ENCODE results near the gene AGBL4.
"Not testable (repeated sequence)": the region's sequence is repeated elsewhere in the genome, so short reads cannot be mapped to it uniquely, and the experiment has no call there.

AGBL4 gene

DNA sequence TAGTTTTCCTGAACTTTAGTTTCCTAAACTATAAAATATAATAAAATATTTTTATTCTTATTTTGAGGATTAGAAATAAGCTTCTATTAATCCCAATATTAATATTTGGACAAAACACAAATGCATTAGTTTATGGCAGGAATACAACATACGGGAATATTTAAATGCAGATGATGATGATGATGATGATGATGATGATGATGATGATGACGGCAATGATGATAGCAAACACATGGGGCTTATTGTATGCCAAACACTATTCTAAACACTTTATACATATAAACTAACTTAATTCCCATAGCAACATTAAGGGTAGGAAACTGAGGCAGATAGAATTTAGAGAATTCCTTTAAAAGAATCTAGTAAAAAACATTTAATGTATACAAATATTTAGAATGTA, 705.5 kb downstream of the AGBL4 start:
- no peak for DNase-seq (ENCODE audit: low read depth in 2 of 2, low spot score in 1 of 2)

GRCh38 chr1:49307457-49307856, 716.3 kb downstream of the AGBL4 start:
- DNase-seq (ENCODE audit: low read depth in 2 of 2, low spot score in 1 of 2): no peak

DNA sequence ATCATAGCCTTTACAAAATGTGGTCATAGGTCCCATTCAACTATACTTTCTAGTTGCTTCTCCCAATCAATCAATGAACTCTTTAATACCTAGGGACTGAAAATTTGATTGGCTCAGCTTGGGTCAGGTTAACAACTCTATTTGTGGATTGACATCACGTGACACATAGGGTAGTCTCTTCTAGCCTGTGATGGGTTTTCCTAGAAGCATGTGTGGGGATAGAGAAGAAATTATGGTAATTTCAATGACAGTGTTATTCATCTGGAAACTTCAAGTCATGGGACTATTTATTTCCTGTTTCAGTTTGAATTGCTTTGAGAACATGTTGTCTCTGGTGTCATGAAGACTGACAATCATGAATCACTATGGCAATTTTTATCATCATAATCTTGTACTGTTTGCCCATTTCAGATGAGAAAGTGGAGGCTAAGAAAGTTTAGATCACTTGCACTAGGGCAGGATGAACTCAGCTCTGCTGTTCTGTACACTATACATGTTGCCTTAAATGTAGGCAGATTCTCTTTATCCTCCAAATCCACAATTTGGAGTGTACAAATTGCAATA, 717.2 kb downstream of the AGBL4 start:
- no peak for DNase-seq (ENCODE audit: low read depth in 2 of 2, low spot score in 1 of 2)

GRCh38 chr1:49302400-49302799, 721.4 kb downstream of the AGBL4 start:
- DNase-seq (ENCODE audit: low read depth in 2 of 2, low spot score in 1 of 2): not testable (repeated sequence)

DNA sequence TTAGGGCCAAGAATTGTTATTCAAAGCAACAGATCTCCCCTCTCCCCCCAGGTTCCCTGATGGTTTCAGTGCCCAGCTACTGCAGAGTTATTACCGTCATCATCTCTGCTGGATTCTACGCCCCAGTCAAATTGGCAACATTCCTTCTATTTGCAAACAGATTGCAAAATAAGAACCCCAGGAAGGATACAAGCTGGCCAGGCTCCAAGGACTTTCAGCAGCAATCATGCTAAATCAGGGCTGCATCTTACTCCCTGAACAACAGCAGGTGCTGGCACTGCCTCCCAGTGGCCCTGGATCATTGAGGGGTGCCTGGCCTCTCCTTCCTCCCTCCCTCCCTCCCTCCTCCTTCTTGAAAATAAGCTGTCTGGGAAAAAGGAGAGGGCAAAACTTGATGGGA, 725.5 kb downstream of the AGBL4 start:
- no peak for DNase-seq (ENCODE audit: low read depth in 2 of 2, low spot score in 1 of 2)

DNA sequence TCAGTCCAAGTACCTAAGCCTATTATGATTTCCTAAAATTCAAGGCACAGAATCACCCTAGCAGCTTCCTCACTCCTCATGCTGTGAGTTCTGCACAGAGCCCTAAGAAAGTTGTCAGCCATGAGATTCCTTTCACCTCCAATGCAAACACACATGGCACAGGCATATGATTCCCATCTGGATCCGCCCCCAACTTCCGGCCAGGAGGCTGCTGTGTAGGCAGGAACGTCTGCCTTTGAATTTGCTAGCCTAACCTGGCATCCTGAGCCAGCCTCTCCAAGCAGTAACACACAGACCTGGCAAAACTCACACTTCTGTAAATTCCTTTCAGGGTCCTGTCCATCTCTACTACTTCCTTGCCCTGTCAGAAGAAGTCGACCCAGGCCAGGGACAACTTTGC, 726.0 kb downstream of the AGBL4 start:
- DNase-seq (ENCODE audit: low read depth in 2 of 2, low spot score in 1 of 2): no peak

DNA sequence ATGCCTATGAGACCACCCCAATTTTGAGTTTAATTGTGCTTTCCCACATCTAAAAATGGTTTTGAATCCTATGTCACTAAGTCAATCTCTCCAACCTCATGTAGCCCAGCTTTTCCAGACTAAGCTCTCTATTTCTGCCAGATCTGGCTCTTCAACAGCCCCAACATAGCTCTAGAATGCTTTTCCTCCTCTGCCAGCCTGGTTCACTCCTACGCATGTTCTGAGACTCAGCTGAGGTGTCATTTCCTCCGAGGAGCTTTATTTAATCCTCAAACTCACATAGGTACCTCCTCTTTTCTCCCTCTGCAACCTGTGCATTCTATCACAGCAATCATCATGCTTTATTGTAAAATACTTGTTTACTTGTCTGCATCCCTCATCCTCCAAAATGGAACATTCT, 729.2 kb downstream of the AGBL4 start:
- DNase-seq (ENCODE audit: low read depth in 2 of 2, low spot score in 1 of 2): no peak

DNA sequence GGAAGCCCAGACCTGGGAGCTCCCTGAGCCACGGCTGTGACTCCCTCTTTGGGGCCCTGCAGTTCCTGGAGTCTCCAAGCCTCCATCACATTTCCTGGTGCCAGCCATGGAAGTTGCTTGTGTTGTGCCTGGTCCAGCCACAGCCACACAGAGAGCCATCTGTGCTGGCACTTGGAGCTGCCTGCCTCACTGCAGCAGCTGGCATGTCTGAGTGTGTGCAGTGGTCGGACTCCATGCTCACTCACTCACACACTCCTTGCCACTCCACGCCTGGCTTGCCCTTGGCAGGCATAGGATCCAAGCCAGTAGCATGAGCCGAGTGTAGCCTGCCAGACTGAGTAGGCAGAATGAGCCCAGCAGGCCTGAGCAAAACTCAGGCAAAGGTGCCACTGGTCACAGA, 730.7 kb downstream of the AGBL4 start:
- DNase-seq (ENCODE audit: low read depth in 2 of 2, low spot score in 1 of 2): no peak

- DNase-seq (ENCODE audit: low read depth in 2 of 2, low spot score in 1 of 2): not testable (repeated sequence)
These were observed 766.3 kb downstream of the AGBL4 start for GRCh38 chr1:49257211-49258049.

DNA sequence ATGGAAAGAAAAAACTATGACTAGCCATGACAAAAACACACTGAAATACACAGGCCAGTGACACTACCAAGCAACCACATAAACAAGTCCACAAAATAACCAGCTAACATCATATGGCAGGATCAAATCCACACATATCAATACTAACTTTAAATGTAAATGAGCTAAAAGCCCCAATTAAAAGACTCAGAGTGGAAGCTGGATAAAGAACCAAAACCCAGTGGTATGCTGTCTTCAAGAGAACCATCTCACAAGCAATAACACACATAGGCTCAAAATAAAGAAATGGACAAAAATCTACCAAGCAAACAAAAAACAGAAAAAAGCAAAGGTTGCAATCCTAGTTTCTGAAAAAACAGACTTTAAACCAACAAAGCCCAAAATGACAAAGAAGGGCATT, 770.8 kb downstream of the AGBL4 start:
- DNase-seq (ENCODE audit: low read depth in 2 of 2, low spot score in 1 of 2): no peak

DNA sequence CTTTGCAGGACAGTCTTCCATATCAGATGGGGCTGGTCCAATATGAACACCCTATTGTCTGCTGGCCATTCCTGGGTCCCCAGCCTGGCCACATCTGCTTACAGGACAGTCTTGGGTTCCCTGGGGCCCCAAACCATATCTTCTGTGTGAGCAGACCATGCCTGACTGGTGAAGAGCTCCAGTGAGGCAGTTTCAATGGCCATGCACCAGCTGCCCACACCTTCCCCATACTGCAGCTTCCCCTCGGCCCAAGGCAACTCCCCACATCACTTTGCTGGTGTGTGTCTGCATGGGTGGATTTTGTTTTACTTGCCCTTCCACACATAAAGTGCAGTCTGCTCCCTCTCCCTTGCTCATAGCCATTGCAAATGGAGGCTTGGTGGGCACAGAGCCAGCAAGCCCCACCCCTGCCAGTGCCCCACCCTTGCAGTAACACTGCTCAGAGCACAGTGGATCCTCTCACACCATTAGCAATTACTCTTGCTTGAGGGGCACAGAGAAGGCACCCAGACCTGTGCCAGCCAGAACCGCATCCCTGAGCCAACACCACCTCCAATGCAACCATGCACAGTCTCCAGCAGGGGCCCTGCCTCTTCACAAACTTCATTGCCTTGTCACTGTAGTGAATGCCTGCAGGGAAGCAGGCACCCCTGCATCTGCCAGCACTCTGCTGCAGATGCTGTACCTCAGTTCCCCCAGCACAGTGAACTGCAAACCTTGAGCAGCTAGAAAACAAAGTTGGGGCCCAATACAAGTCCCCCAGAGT, 772.6 kb downstream of the AGBL4 start:
- DNase-seq (ENCODE audit: low read depth in 2 of 2, low spot score in 1 of 2): no peak

DNA sequence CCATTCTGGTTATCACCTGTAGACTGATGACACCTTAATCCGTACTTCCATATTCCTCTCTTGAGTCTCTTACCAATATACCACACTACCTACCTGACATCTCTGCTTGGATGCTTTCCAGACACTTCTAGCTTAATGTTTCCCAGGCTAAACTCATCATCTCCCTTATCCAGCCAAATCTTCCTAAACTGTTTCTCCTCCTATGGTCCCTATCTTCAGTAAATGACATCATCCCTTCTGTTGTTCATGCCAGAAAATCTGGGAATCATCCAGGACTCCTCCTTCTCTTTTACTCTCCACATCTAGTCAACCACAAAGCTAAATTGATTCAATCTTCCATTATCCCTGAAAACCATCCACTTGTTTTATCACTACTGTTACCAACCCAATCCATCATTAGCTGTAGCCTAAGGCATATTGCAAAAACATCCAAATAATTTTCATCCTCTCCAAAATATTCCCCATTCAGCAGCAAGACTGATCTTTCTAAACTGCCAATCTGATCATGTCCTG, 783.0 kb downstream of the AGBL4 start:
- DNase-seq (ENCODE audit: low read depth in 2 of 2, low spot score in 1 of 2): no peak

DNA sequence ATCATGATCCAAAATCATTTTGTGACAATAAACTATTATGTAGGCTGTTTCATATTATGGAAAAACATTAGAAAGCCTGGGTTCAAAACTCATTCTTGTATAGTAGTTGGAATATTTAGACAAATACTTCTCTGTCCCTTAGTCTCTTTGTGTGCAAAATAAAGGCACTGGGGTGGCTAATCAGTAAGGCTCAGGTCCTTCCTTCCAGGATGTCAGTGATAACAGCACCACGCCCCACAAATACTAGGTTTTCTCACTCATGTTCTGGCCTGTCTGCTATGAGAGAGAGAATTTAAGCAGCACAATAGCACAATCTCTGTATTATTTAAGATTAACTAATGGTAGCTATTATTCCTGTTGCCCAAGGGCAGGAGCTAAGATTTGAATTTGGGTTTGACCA, 788.8 kb downstream of the AGBL4 start:
- no peak for DNase-seq (ENCODE audit: low read depth in 2 of 2, low spot score in 1 of 2)

DNA sequence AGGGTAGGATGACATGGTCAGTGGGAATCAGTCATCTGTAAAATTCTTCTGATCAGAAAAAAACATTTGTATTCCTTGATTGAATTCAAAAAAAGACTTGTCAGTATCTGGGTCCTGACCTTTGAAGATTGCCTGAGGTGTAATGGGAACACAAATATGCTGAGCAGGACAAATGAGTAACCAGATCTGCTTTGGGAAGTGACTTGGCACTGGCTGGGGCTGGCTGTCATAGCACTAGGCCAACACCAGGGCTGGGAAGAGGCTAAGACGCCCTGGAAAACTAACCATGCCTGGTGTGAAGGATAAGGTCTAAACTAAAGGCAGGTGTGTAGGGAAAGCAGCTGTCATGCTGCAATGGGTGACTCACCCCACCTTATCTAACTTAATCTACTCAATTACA, 794.2 kb downstream of the AGBL4 start:
- no peak for DNase-seq (ENCODE audit: low read depth in 2 of 2, low spot score in 1 of 2)

DNA sequence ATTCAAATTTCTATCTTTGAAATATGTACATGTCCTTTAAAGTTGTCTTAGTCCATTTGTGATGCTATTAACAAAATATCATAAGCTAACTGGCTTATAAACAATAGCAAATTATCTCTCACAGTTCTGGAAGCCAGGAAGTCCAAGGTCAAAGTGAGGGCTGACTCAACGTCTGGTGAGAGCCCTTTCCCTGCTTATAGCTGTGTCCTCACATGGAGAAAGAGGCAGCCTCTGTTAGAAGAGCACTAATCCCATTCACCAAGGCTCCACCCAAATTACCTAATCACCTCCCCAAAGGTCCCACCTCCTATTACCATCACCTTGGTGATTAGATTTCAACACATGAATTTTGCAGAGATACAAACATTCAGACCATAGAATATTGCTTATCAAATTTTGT, 797.0 kb downstream of the AGBL4 start:
- no peak for DNase-seq (ENCODE audit: low read depth in 2 of 2, low spot score in 1 of 2)

- DNase-seq (ENCODE audit: low read depth in 2 of 2, low spot score in 1 of 2): no peak
These were observed 798.3 kb downstream of the AGBL4 start for GRCh38 chr1:49225464-49225863.

DNA sequence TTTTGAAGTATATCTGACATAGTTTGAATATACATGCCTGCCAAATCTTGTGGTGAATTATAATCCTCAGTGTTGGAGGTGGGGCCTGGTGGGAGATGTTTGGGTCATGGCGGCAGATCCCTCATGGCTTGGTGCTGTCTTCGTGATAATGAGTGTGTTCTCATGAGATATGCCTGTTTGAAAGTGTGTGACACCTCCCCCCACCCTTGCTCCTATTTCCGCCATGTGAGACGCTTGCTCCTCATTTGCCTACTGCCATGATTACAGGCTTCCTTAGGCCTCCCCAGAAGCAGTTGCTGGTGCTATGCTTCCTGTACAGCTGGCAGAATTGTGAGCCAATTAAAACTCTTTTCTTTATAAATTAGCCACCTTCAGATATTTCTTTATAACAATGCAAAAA, 810.5 kb downstream of the AGBL4 start:
- no peak for DNase-seq (ENCODE audit: low read depth in 2 of 2, low spot score in 1 of 2)

GRCh38 chr1:49208712-49209111, 815.0 kb downstream of the AGBL4 start:
- DNase-seq (ENCODE audit: low read depth in 2 of 2, low spot score in 1 of 2): no peak

- no peak for DNase-seq (ENCODE audit: low read depth in 2 of 2, low spot score in 1 of 2)
These were observed 819.0 kb downstream of the AGBL4 start for GRCh38 chr1:49204720-49205119.

DNA sequence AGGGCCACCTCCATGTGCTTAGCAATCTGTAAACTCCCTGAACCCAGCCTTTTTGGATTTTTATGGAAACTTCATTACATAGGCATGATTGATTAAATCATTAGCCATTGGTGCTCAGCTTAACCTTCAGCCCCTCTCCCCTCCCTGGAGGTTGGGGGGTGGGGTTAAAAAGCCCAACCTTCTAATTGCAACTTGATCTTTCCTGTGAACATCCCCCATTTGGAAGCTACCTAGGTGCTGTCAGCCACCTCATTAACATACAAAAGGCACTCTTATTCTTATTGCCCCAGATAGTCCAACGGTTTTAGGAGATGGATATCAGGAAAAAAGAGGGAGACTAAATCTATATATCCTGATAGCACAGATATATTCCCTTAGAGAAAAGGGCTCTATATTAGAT, 823.0 kb downstream of the AGBL4 start:
- DNase-seq (ENCODE audit: low read depth in 2 of 2, low spot score in 1 of 2): no peak

DNA sequence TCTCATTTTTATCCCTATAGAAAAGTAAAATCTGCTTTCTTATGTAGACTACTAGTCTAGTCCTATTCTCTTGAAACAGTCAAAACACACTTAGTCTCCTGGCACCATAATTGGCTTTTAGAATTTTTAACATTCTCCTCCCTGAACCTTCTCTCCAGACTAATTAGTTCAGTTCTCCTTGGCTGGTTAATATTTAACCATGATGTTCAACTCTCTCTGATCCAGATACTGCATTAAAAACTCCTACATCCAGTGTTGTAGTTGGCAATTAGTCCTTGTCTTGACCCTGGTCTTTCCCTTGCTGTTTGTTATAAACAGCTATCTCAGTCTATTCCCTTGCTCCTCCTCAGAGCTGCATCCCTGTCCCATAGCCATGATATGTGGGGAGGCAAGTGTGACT, 824.2 kb downstream of the AGBL4 start:
- no peak for DNase-seq (ENCODE audit: low read depth in 2 of 2, low spot score in 1 of 2)

- DNase-seq (ENCODE audit: low read depth in 2 of 2, low spot score in 1 of 2): no peak
These were observed 826.7 kb downstream of the AGBL4 start for GRCh38 chr1:49197081-49197480.
